ENCODE measurements around the gene MELTF. TPM values are rescaled to one million over a fixed set of nuclear protein-coding genes. Genes with fewer than 3 reads are reported as not detected.

Gene MELTF
- polyA plus RNA-seq, 3 donors, result 0.34 to 2.8 (median 0.36) TPM

DNA sequence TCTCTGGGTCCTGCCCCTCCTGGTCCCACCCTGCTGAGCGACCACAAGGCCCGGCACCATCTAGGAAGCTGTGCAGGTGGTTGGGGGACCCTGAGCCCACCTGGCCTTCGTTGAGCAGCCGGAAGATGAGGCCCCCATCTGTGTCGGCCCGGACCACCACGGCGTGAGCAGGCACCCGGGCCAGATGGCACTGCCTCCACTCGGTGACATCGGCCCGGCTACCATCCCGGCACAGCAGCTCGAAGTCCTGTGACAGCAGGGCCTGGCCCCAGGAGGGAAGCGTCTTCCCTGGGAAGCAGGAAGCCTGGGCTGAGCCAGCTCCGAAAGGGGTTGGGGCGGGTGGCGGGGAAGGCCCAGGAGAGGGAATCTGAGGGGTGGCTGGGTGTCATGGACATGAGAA is 12.6 kb downstream of the MELTF start:
- Histone ChIP-seq H4K20me1 (ENCODE audit: insufficient read depth, low read length) (no peaks in the 10 kb centered on the region), H3K4me3 (replicated peaks in 1 of 3; ENCODE audit: low read depth in 2 of 3, low read length in 3 of 3) (no peak overlapping the region), H3K36me3 (replicated peaks in 1 of 2; ENCODE audit: control insufficient read depth in 1 of 2, insufficient read depth in 2 of 2, low read length in 2 of 2) (no peaks in the 10 kb centered on the region), H3K4me2 (replicated peaks; ENCODE audit: extremely low read depth, low read length, poor library complexity, severe bottlenecking) (no peak overlapping the region), H3K9ac (ENCODE audit: insufficient read depth, low read length, poor library complexity, severe bottlenecking) (no peak overlapping the region), H2AFZ (ENCODE audit: insufficient read depth, low read depth, low read length, poor library complexity, severe bottlenecking) (no peak overlapping the region), H3K79me2 (ENCODE audit: insufficient read depth, low read length) (no peaks in the 10 kb centered on the region), H3K9me3 (replicated peaks in 1 of 2; ENCODE audit: control insufficient read depth in 1 of 2, insufficient read depth in 1 of 2, low read length in 2 of 2) (no peaks in the 10 kb centered on the region), H3K4me1 (ENCODE audit: control insufficient read depth in 1 of 2, insufficient read depth in 2 of 2, low read length in 2 of 2) (no peaks in the 10 kb centered on the region), H3K27me3 (ENCODE audit: control insufficient read depth in 2 of 2, insufficient read depth in 2 of 2, low read length in 2 of 2) (no peaks in the 10 kb centered on the region), H3K27ac (ENCODE audit: low read depth in 1 of 2, low read length in 2 of 2) (no peak overlapping the region)
- Mint-ChIP-seq H3K36me3 (no peaks in the 10 kb centered on the region), H3K9me3 (no peaks in the 10 kb centered on the region), H3K27ac (no peak overlapping the region), H3K27me3 (ENCODE audit: low read depth in 3 of 3) (peaks cover 4 to 12% (median 6%) of the 10 kb centered on the region in 3 donors), H3K4me1 (no peaks in the 10 kb centered on the region), H3K4me3 (no peak overlapping the region)
- TF ChIP-seq, protein P1, sequence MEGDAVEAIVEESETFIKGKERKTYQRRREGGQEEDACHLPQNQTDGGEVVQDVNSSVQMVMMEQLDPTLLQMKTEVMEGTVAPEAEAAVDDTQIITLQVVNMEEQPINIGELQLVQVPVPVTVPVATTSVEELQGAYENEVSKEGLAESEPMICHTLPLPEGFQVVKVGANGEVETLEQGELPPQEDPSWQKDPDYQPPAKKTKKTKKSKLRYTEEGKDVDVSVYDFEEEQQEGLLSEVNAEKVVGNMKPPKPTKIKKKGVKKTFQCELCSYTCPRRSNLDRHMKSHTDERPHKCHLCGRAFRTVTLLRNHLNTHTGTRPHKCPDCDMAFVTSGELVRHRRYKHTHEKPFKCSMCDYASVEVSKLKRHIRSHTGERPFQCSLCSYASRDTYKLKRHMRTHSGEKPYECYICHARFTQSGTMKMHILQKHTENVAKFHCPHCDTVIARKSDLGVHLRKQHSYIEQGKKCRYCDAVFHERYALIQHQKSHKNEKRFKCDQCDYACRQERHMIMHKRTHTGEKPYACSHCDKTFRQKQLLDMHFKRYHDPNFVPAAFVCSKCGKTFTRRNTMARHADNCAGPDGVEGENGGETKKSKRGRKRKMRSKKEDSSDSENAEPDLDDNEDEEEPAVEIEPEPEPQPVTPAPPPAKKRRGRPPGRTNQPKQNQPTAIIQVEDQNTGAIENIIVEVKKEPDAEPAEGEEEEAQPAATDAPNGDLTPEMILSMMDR (IDR thresholded peaks at IDR 0.05), result no peak
- no peak for DNase-seq
- intact Hi-C loops (cut with micrococcal nuclease), result no loop called here
- WGBS (ENCODE audit: insufficient coverage), result 97% methylated on average over 11 of the region's 18 CpGs

DNA sequence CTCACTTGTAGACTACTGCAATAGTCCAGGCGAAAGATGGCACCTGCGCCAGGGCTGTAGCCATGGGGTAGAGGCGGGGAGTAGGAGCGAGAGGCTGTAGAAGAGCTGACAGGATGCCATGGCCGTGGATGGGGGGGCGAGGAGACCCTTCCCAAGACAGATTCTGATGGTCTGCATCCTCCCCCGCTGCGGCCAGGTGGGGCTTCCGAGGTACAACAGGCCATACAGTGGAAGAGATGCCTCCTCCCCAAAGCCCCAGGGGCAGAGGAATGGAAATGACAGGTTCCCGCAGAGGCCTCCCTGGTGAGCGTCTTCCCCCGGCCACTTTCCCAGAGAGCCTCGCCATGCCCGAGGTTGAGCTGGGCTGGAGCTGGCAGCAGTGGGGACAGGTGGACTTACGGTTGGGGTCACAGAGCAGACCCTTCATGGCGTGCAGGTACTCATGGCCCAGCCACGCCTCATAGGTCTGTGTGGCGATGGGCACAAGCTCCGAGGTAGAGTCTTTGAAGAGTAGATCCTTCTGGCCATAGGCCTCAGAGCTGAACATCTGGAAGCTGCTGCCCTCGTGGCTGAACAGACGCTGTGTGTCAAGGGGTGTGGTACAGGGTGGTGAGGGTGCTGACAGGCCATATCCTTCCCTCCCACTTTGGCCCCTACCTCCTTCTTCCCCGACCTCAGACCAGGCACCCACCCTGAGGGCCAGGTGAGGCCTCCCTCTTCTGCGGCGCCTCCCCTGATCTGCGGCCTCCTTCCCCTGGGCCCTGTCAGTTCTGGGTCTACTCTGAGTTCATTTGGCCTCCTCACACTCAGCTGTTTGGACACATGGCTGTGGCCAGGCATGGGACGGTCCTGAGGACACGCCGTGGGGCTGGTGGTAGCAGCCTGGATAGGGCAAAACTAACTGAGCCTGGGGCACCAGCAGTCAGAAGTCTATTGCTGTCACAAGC is 13.6 kb downstream of the MELTF start:
- Histone ChIP-seq H3K4me2 (replicated peaks; ENCODE audit: extremely low read depth, low read length, poor library complexity, severe bottlenecking) (no peak overlapping the region), H3K27me3 (ENCODE audit: control insufficient read depth in 2 of 2, insufficient read depth in 2 of 2, low read length in 2 of 2) (no peaks in the 10 kb centered on the region), H3K9me3 (replicated peaks in 1 of 2; ENCODE audit: control insufficient read depth in 1 of 2, insufficient read depth in 1 of 2, low read length in 2 of 2) (no peaks in the 10 kb centered on the region), H3K79me2 (ENCODE audit: insufficient read depth, low read length) (no peaks in the 10 kb centered on the region), H3K4me3 (replicated peaks in 1 of 3; ENCODE audit: low read depth in 2 of 3, low read length in 3 of 3) (no peak overlapping the region), H3K36me3 (replicated peaks in 1 of 2; ENCODE audit: control insufficient read depth in 1 of 2, insufficient read depth in 2 of 2, low read length in 2 of 2) (no peaks in the 10 kb centered on the region), H2AFZ (ENCODE audit: insufficient read depth, low read depth, low read length, poor library complexity, severe bottlenecking) (no peak overlapping the region), H3K9ac (ENCODE audit: insufficient read depth, low read length, poor library complexity, severe bottlenecking) (no peak overlapping the region), H3K4me1 (ENCODE audit: control insufficient read depth in 1 of 2, insufficient read depth in 2 of 2, low read length in 2 of 2) (no peaks in the 10 kb centered on the region), H4K20me1 (ENCODE audit: insufficient read depth, low read length) (no peaks in the 10 kb centered on the region), H3K27ac (ENCODE audit: low read depth in 1 of 2, low read length in 2 of 2) (no peak overlapping the region)
- Mint-ChIP-seq H3K36me3 (no peaks in the 10 kb centered on the region), H3K27me3 (ENCODE audit: low read depth in 3 of 3) (peaks cover 0 to 6% (median 3%) of the 10 kb centered on the region in 3 donors), H3K9me3 (no peaks in the 10 kb centered on the region), H3K4me3 (no peak overlapping the region), H3K27ac (peak overlapping the region in 1 of 7 donors; percentile 22), H3K4me1 (no peaks in the 10 kb centered on the region)
- 95% methylated on average over 23 of the region's 28 CpGs for WGBS (ENCODE audit: insufficient coverage)
- TF ChIP-seq, protein P1 (IDR thresholded peaks at IDR 0.05), result no peak
- intact Hi-C loops (cut with micrococcal nuclease), result no loop called here
- no peak for DNase-seq

Measured in CD14-positive monocyte (primary cell).